TTC549 (cell line): ENCODE data around the gene RAP2B.
"Not testable (repeated sequence)": the region's sequence is repeated elsewhere in the genome, so short reads cannot be mapped to it uniquely, and the experiment has no call there.

Source experiments
- FAIRE-seq: peaks from 2 replicates; lab custom pipeline; 2012; peaks lifted over from hg19 to GRCh38; lab: Jason Lieb, UNC

The RAP2B gene

GRCh38 chr3:153193786-153194476 is 31.9 kb downstream of the RAP2B start:
- not testable (repeated sequence) for FAIRE-seq

GRCh38 chr3:153195349-153195879 is 33.4 kb downstream of the RAP2B start:
- no peak for FAIRE-seq

GRCh38 chr3:153209596-153209995 is 47.6 kb downstream of the RAP2B start:
- no peak for FAIRE-seq

- FAIRE-seq: no peak
Observed at GRCh38 chr3:153210146-153210545, 48.1 kb downstream of the RAP2B start.

- no peak for FAIRE-seq
Observed at GRCh38 chr3:153210660-153211059, 48.6 kb downstream of the RAP2B start.

- no peak for FAIRE-seq
Observed at GRCh38 chr3:153215497-153215896, 53.5 kb downstream of the RAP2B start.

- no peak for FAIRE-seq
Observed at GRCh38 chr3:153215966-153216365, 53.9 kb downstream of the RAP2B start.

- FAIRE-seq: no peak
Observed at GRCh38 chr3:153216928-153217327, 54.9 kb downstream of the RAP2B start.

GRCh38 chr3:153219146-153219545 is 57.1 kb downstream of the RAP2B start:
- FAIRE-seq: no peak
